ENCODE data around the gene NCMAP.

- no peak for TF ChIP-seq CTCF (IDR thresholded peaks at IDR 0.05)
- TF ChIP-seq POLR2AphosphoS5 (IDR thresholded peaks at IDR 0.05), result no peak
- TF ChIP-seq EP300 (IDR thresholded peaks at IDR 0.05), result no peak
Measured at GRCh38 chr1:24553931-24554330, 2.0 kb upstream of the NCMAP start.

Data from sigmoid colon (tissue), 4 donors.